NCI-H774 (cell line): ENCODE measurements around the gene GNE.

Experiments used
- DNase-seq: peaks from one replicate; lab custom pipeline; 2025; lab: John Stamatoyannopoulos, UW

Gene GNE

DNA sequence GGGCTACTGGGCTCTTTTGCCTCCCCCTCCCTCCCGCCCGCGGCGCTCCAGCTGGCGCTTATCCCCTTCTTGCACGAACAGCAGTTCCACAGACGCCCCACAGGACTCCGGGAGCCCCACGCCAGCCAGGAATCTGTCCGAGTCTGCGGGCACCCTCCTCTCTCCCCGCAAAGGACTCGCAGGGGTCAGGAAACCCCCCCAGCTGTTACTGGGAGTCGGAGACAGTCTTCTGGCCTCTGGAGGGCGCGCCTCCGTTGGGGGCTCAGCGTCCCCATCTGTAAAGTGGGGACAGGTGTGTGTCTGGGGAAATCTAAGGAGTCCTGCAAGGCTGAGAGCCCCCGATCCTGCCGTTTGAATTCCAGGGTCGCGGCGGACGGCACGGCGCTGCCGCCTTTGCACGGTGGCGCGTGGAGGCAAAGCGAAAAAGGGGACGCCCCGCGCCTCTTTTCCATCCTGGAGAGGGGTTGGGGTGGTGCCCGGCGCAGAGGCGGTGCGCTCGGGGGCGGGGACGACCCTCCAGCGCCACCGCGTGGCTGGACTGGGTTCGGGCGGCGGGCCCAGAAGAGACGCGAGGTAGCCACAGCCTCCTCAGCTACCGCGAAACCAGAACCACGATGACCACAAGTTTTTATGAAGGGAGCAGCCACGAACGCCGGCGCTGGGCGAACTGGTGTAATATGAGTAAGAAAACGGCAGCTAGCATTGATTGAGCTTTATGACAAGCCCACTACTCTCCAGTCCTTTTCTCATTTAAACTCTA, 91.9 kb downstream of the GNE start:
- DNase-seq: peak; percentile 66

DNA sequence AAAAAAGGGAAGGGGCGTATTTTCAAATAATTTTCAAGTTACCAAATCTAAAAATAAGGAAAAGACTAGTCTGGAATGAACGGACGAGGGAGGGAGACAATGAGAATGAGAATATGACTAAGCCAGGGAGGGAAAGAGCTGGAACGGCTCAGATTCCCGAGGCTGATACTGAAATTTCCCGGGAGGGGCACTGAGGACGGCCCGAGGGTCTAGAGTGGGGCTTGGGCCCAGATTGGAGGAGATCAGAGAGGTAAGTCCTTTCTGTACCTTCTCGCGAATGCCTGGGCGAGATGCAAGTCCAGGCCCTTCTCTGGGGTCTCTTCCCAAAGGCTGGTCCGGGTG, 92.5 kb downstream of the GNE start:
- DNase-seq: no peak

DNA sequence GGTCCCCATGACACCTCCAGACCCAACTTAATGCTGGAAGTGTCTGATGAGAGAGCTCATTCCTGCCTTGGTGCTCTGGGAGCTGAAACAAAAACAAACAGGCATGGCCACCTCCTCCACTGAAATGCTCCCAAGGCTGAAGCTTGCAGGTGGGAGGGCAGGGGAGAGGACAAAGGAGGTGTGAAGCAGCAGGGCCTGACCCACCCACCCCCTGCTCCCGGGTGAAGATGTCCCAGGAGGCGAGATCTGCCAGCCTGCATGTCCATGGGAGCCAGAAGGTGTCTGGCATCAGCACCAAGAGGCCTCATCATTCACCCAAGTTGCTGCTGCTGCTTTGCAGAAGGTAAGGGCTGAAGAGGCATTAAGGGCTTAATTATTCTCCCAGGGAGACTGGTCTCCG, 93.3 kb downstream of the GNE start:
- no peak for DNase-seq
